ENCODE data around the gene CEP120.

Gene CEP120

GRCh38 chr5:123441408-123441807 lies 18.2 kb upstream of the CEP120 start:
- Histone ChIP-seq H3K27me3 (replicated peaks; ENCODE audit: control insufficient read depth, insufficient read depth, low read length) (no peaks in the 10 kb centered on the region), H3K4me3 (replicated peaks; ENCODE audit: low read depth, low read length) (no peak overlapping the region), H3K36me3 (ENCODE audit: control insufficient read depth, insufficient read depth, low read length) (no peaks in the 10 kb centered on the region)
- TF ChIP-seq, protein P1, sequence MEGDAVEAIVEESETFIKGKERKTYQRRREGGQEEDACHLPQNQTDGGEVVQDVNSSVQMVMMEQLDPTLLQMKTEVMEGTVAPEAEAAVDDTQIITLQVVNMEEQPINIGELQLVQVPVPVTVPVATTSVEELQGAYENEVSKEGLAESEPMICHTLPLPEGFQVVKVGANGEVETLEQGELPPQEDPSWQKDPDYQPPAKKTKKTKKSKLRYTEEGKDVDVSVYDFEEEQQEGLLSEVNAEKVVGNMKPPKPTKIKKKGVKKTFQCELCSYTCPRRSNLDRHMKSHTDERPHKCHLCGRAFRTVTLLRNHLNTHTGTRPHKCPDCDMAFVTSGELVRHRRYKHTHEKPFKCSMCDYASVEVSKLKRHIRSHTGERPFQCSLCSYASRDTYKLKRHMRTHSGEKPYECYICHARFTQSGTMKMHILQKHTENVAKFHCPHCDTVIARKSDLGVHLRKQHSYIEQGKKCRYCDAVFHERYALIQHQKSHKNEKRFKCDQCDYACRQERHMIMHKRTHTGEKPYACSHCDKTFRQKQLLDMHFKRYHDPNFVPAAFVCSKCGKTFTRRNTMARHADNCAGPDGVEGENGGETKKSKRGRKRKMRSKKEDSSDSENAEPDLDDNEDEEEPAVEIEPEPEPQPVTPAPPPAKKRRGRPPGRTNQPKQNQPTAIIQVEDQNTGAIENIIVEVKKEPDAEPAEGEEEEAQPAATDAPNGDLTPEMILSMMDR (IDR thresholded peaks at IDR 0.05; ENCODE audit: insufficient read depth, low read length, poor library complexity, severe bottlenecking), result no peak
- no peak for DNase-seq (ENCODE audit: extremely low read depth, insufficient read length)

GRCh38 chr5:123440456-123441181 lies 17.4 kb upstream of the CEP120 start:
- no peaks in the 10 kb centered on the region for H3K36me3 ChIP-seq (ENCODE audit: control insufficient read depth, insufficient read depth, low read length)
- H3K4me3 ChIP-seq (replicated peaks; ENCODE audit: low read depth, low read length), result no peak overlapping the region
- no peak for DNase-seq (ENCODE audit: extremely low read depth, insufficient read length)
- H3K27me3 ChIP-seq (replicated peaks; ENCODE audit: control insufficient read depth, insufficient read depth, low read length), result no peaks in the 10 kb centered on the region
- TF ChIP-seq, protein P1 (IDR thresholded peaks at IDR 0.05; ENCODE audit: insufficient read depth, low read length, poor library complexity, severe bottlenecking), result no peak

GRCh38 chr5:123439709-123440108 lies 16.5 kb upstream of the CEP120 start:
- H3K4me3 ChIP-seq (replicated peaks; ENCODE audit: low read depth, low read length), result no peak overlapping the region
- H3K36me3 ChIP-seq (ENCODE audit: control insufficient read depth, insufficient read depth, low read length), result no peaks in the 10 kb centered on the region
- DNase-seq (ENCODE audit: extremely low read depth, insufficient read length), result no peak
- no peaks in the 10 kb centered on the region for H3K27me3 ChIP-seq (replicated peaks; ENCODE audit: control insufficient read depth, insufficient read depth, low read length)
- TF ChIP-seq, protein P1 (IDR thresholded peaks at IDR 0.05; ENCODE audit: insufficient read depth, low read length, poor library complexity, severe bottlenecking), result no peak

DNA sequence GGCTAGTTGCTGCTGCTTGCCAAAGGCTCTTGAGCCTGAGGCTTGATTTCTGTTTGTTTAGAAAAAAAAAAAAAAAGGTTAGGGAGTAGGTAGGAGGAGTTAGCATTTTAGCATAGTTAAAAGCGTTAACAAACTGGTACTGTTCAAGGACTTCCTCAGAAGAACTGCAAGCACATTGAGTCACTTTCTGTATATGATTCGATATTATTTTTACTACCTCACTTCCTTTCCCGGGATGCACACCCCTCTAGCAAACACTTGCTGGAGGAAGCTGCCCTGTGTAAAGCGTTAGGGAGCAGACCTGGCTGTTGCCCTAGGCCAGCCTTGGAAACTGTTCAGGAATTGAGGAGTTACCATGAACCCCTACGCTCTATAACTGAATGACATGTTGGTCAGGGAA lies 15.7 kb upstream of the CEP120 start:
- DNase-seq (ENCODE audit: extremely low read depth, insufficient read length), result no peak
- Histone ChIP-seq H3K36me3 (ENCODE audit: control insufficient read depth, insufficient read depth, low read length) (no peaks in the 10 kb centered on the region), H3K27me3 (replicated peaks; ENCODE audit: control insufficient read depth, insufficient read depth, low read length) (no peaks in the 10 kb centered on the region), H3K4me3 (replicated peaks; ENCODE audit: low read depth, low read length) (no peak overlapping the region)
- TF ChIP-seq, protein P1 (IDR thresholded peaks at IDR 0.05; ENCODE audit: insufficient read depth, low read length, poor library complexity, severe bottlenecking), result no peak

GRCh38 chr5:123438244-123438643 lies 15.0 kb upstream of the CEP120 start:
- Histone ChIP-seq H3K4me3 (replicated peaks; ENCODE audit: low read depth, low read length) (no peak overlapping the region), H3K27me3 (replicated peaks; ENCODE audit: control insufficient read depth, insufficient read depth, low read length) (no peaks in the 10 kb centered on the region), H3K36me3 (ENCODE audit: control insufficient read depth, insufficient read depth, low read length) (no peaks in the 10 kb centered on the region)
- DNase-seq (ENCODE audit: extremely low read depth, insufficient read length), result no peak
- TF ChIP-seq, protein P1 (IDR thresholded peaks at IDR 0.05; ENCODE audit: insufficient read depth, low read length, poor library complexity, severe bottlenecking), result no peak

DNA sequence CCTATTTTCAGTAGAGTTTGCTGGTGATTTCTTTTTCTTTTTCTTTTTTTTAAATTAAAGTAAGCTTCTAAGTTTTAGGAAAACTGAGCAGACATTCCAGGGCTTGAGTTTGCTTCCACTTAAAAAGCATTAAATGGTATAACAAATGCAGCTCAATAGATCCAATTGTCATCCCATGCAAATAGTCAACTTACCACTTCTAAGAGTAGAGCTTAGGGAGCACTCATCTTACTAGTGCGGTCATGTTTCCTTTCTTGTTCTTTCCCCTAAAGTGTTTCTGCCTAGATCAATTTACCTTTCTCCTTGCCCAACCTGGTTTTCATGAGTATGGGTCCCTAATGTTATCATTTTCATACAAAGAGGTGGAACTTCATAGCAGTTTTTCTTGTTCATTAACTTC lies 13.0 kb upstream of the CEP120 start:
- TF ChIP-seq, protein P1 (IDR thresholded peaks at IDR 0.05; ENCODE audit: insufficient read depth, low read length, poor library complexity, severe bottlenecking), result no peak
- Histone ChIP-seq H3K4me3 (replicated peaks; ENCODE audit: low read depth, low read length) (no peak overlapping the region), H3K27me3 (replicated peaks; ENCODE audit: control insufficient read depth, insufficient read depth, low read length) (no peaks in the 10 kb centered on the region), H3K36me3 (ENCODE audit: control insufficient read depth, insufficient read depth, low read length) (no peaks in the 10 kb centered on the region)
- no peak for DNase-seq (ENCODE audit: extremely low read depth, insufficient read length)
